Epidermal melanocyte (primary cell): ENCODE results near the gene SLC25A27.

Experiments
- DNase-seq: peaks from one replicate; pipeline ENCODE4 v3.0.0; 2011; ENCODE audit warnings: low spot score; ENCODE audit not compliant: insufficient read length

SLC25A27 gene

GRCh38 chr6:46706464-46706863 is 53.7 kb downstream of the SLC25A27 start:
- DNase-seq: no peak

- no peak for DNase-seq
Observed at GRCh38 chr6:46711491-46711890, 58.7 kb downstream of the SLC25A27 start.

- no peak for DNase-seq
Observed at GRCh38 chr6:46715141-46715540, 62.4 kb downstream of the SLC25A27 start.

GRCh38 chr6:46719099-46719498 is 66.3 kb downstream of the SLC25A27 start:
- DNase-seq: no peak

- DNase-seq: no peak
Observed at GRCh38 chr6:46720401-46720800, 67.6 kb downstream of the SLC25A27 start.
